BE2C (cell line): Measurements from ENCODE around the gene PPAN.

Source experiments
- DNase-seq: peaks from one replicate; pipeline ENCODE4 v3.0.0-alpha.2; 2020
- H3K27me3 ChIP-seq: fragments of 250-450 bp; sonication (Bioruptor Pico); 2 replicates; pipeline ENCODE4 v1.5.1; 2020; ENCODE audit warnings: mild to moderate bottlenecking
- H3K36me3 ChIP-seq: fragments of 250-450 bp; sonication (Bioruptor Pico); 2 replicates; pipeline ENCODE4 v1.5.1; 2020; ENCODE audit warnings: mild to moderate bottlenecking
- H3K4me1 ChIP-seq: fragments of 250-450 bp; sonication (Bioruptor Pico); 2 replicates; pipeline ENCODE4 v1.5.1; 2020
- H3K4me3 ChIP-seq: 2 replicates; pipeline ENCODE4 v1.5.1; 2011; ENCODE audit warnings: low read depth, low read length
- H3K9me3 ChIP-seq: fragments of 250-450 bp; sonication (Bioruptor Pico); 2 replicates; pipeline ENCODE4 v1.5.1; 2020
- TF ChIP-seq, protein P1 (sequence below): IDR thresholded peaks from 2 replicates; pipeline ENCODE4 v1.5.1; 2012; ENCODE audit warnings: mild to moderate bottlenecking, low read depth, low read length

Gene PPAN

DNA sequence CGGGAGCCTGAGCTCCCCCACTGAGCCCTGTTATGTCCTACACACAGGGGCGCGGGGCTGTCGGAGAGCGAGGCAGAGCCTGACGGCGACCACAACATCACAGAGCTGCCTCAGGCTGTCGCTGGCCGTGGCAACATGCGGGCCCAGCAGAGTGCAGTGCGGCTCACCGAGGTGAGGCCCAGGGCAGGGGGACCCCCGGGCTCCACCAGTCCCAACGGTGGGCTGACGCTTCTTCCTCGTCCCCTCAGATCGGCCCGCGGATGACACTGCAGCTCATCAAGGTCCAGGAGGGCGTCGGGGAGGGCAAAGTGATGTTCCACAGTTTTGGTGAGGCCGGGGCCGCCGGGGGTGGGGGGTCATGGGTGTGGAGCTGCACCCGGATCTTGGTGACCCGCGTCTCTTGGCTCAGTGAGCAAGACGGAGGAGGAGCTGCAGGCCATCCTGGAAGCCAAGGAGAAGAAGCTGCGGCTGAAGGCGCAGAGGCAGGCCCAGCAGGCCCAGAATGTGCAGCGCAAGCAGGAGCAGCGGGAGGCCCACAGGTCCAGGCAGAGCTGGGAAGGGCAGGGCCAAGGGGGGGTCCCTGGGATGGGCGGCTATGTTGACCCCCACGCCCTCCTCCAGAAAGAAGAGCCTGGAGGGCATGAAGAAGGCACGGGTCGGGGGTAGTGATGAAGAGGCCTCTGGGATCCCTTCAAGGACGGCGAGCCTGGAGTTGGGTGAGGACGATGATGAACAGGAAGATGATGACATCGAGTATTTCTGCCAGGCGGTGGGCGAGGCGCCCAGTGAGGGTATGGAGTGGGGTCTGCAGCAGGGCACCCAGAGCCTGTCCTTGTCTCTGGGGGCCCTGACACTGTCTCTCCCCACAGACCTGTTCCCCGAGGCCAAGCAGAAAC lies 4.2 kb downstream of the PPAN start:
- H3K9me3 ChIP-seq, result no peaks in the 10 kb centered on the region
- TF ChIP-seq, protein P1, sequence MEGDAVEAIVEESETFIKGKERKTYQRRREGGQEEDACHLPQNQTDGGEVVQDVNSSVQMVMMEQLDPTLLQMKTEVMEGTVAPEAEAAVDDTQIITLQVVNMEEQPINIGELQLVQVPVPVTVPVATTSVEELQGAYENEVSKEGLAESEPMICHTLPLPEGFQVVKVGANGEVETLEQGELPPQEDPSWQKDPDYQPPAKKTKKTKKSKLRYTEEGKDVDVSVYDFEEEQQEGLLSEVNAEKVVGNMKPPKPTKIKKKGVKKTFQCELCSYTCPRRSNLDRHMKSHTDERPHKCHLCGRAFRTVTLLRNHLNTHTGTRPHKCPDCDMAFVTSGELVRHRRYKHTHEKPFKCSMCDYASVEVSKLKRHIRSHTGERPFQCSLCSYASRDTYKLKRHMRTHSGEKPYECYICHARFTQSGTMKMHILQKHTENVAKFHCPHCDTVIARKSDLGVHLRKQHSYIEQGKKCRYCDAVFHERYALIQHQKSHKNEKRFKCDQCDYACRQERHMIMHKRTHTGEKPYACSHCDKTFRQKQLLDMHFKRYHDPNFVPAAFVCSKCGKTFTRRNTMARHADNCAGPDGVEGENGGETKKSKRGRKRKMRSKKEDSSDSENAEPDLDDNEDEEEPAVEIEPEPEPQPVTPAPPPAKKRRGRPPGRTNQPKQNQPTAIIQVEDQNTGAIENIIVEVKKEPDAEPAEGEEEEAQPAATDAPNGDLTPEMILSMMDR, result no peak
- H3K36me3 ChIP-seq, result peaks cover 51% of the 10 kb centered on the region
- no peaks in the 10 kb centered on the region for H3K27me3 ChIP-seq
- no peak for DNase-seq
- no peak overlapping the region for H3K4me3 ChIP-seq
- H3K4me1 ChIP-seq, result peaks cover 7% of the 10 kb centered on the region; the same call in 1 of the 2 replicates

DNA sequence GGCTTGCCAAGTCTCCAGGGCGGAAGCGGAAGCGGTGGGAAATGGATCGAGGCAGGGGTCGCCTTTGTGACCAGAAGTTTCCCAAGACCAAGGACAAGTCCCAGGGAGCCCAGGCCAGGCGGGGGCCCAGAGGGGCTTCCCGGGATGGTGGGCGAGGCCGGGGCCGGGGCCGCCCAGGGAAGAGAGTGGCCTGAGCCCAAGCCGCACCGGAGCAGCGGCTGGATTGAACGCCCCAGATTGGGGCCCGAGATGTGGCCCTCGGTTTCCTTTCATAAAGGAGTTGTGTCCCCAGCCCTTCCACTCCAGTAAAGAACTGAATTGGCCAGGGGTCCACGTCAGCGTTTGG lies 4.8 kb downstream of the PPAN start:
- peaks cover 7% of the 10 kb centered on the region; the same call in 1 of the 2 replicates for H3K4me1 ChIP-seq
- H3K36me3 ChIP-seq, result peaks cover 57% of the 10 kb centered on the region
- no peak for DNase-seq
- no peak overlapping the region for H3K4me3 ChIP-seq
- TF ChIP-seq, protein P1, result no peak
- H3K27me3 ChIP-seq, result no peaks in the 10 kb centered on the region
- no peaks in the 10 kb centered on the region for H3K9me3 ChIP-seq

- TF ChIP-seq, protein P1, result no peak
- Histone ChIP-seq H3K4me1 (peaks cover 7% of the 10 kb centered on the region; the same call in 1 of the 2 replicates), H3K27me3 (no peaks in the 10 kb centered on the region), H3K36me3 (peaks cover 62% of the 10 kb centered on the region), H3K4me3 (no peak within 1 kb of the TSS), H3K9me3 (no peaks in the 10 kb centered on the region)
- DNase-seq, result peak; percentile 44
Measured at GRCh38 chr19:10111405-10111811, 5.2 kb downstream of the PPAN start, which contains the start of gene P2RY11. TSS of gene P2RY11 (plus strand) at chr19:10111693. CDS start at chr19:10111722, 29 bp downstream.

GRCh38 chr19:10112037-10112761 lies 6.0 kb downstream of the PPAN start:
- Histone ChIP-seq H3K36me3 (peaks cover 64% of the 10 kb centered on the region), H3K4me3 (no peak overlapping the region), H3K9me3 (no peaks in the 10 kb centered on the region), H3K27me3 (no peaks in the 10 kb centered on the region), H3K4me1 (peaks cover 7% of the 10 kb centered on the region; the same call in 1 of the 2 replicates)
- TF ChIP-seq, protein P1, result no peak
- DNase-seq, result no peak

DNA sequence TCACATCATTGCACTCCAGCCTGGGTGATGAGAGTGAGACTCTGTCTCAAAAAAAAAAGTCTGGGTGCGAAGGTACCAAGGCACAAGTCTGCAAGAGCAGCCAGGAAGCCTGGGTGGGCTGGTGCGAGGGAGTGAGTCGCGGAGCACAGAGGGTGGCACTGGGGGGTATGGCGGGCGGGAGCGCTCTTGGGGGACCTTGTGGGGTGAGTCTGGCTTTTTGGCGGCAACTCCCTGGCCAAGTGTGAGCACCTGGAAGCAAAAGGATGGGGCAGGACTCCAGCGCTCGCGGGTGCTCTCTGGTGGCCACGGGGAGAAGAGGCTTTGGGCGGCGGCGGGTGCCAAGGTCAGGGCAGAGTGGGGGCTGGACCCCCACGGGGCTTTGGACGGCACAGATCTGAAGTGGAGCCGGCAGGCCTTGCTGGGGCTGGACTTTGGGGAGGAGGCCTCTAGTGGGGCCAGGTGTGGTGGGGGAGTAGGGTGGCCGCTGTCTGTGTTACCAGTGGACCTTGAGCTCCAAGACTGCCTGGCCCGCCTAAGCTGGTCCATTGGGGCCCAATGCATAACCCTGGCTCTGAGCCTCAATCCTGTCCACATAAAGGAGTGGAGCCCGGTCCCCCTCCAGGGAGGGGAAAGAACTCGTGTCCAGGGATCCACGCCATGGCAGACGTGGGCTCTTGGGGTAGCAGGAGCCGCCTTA lies 6.9 kb downstream of the PPAN start:
- TF ChIP-seq, protein P1, result peak; percentile 71
- peak; percentile 73 for DNase-seq
- H3K27me3 ChIP-seq, result no peaks in the 10 kb centered on the region
- no peaks in the 10 kb centered on the region for H3K9me3 ChIP-seq
- no peak overlapping the region for H3K4me3 ChIP-seq
- peaks cover 64% of the 10 kb centered on the region for H3K36me3 ChIP-seq
- peaks cover 4% of the 10 kb centered on the region; the same call in 1 of the 2 replicates for H3K4me1 ChIP-seq
